T47D (cell line): ENCODE results near the gene ETS2.

Experiments used
- DNase-seq, 2 experiments: peaks; one replicate each; pipeline versions ENCODE4 v3.0.0 to v3.0.0-alpha.2; 2011 to 2012; ENCODE audit warnings: low read depth in 1 of 2, low spot score in 1 of 2
- JUND ChIP-seq: IDR thresholded peaks from 2 replicates; pipeline ENCODE4 v1.6.1; 2012; ENCODE audit warnings: low read depth
- in situ Hi-C: cut with HindIII; loops from 2 replicates; pipeline ENCODE4 v1.10.0; 2016; ENCODE audit warnings: low sequenced_read_pairs, low pct_unique_long_range_greater_than_20kb

The ETS2 gene

GRCh38 chr21:38858026-38858811 lies 52.5 kb downstream of the ETS2 start:
- DNase-seq, result no peak
- no peak for TF ChIP-seq JUND
- in situ Hi-C loops, result no loop called here

GRCh38 chr21:38858812-38859205 lies 53.1 kb downstream of the ETS2 start:
- in situ Hi-C loops, result no loop called here
- no peak for DNase-seq
- TF ChIP-seq JUND, result no peak

- in situ Hi-C loops, result no loop called here
- no peak for TF ChIP-seq JUND
- DNase-seq, result no peak
Observed at GRCh38 chr21:38859852-38860251, 54.1 kb downstream of the ETS2 start.

GRCh38 chr21:38861056-38861455 lies 55.3 kb downstream of the ETS2 start:
- TF ChIP-seq JUND, result no peak
- in situ Hi-C loops, result no loop called here
- DNase-seq, result no peak

GRCh38 chr21:38861989-38862683 lies 56.4 kb downstream of the ETS2 start:
- no peak for TF ChIP-seq JUND
- DNase-seq, result no peak
- in situ Hi-C loops, result no loop called here

- in situ Hi-C loops, result no loop called here
- TF ChIP-seq JUND, result no peak
- DNase-seq, result no peak
Observed at GRCh38 chr21:38863291-38863690, 57.6 kb downstream of the ETS2 start.

GRCh38 chr21:38863843-38864363 lies 58.2 kb downstream of the ETS2 start:
- no peak for DNase-seq
- in situ Hi-C loops, result no loop called here
- TF ChIP-seq JUND, result no peak

GRCh38 chr21:38864964-38865363 lies 59.2 kb downstream of the ETS2 start:
- in situ Hi-C loops, result no loop called here
- DNase-seq, result no peak
- no peak for TF ChIP-seq JUND

- no peak for TF ChIP-seq JUND
- no peak for DNase-seq
- in situ Hi-C loops, result no loop called here
Observed at GRCh38 chr21:38869196-38869595, 63.5 kb downstream of the ETS2 start.

- in situ Hi-C loops, result no loop called here
- peak in 1 of 2 experiments; percentile 39 for DNase-seq
- TF ChIP-seq JUND, result no peak
Observed at GRCh38 chr21:38869946-38870345, 64.2 kb downstream of the ETS2 start.
